ENCODE measurements around the gene WDR18. TPM values are rescaled to one million over a fixed set of nuclear protein-coding genes. Genes with fewer than 3 reads are reported as not detected.

Gene WDR18
- total RNA-seq, 1 experiment from 2014 or later: 94.7 TPM

DNA sequence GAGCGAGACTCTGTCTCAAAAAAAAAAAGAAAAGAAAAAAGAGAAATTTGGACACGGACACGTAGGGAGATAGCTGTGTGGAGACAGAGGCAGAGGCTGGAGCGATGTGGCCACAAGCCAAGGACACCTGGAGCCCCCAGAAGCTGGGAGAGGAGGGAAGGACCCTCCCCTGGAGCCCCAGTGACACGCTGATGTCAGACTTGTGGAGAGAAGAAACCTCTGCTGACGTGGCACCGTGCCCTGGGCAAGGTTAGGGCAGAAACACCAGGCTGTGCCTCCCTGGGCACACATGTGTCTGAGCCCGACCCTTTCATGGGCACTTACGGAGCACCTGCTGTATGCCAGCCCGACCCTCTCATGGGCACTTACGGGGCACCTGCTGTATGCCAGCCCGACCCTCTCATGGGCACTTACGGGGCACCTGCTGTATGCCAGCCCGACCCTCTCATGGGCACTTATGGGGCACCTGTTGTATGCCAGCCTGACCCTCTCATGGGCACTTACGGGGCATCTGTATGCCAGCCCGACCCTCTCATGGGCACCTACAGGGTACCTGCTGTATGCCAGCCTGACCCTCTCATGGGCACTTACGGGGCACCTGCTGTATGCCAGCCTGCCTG, 40.5 kb upstream of the WDR18 start:
- H3K79me2 ChIP-seq (ENCODE audit: insufficient read depth, low read length): peaks cover 5% of the 10 kb centered on the region; the same call in 1 of the 2 replicates
- no peak for DNase-seq
- H3K4me1 ChIP-seq (ENCODE audit: insufficient read depth, low read length): no peaks in the 10 kb centered on the region
- no peak overlapping the region for H2BK5ac ChIP-seq (ENCODE audit: insufficient read length, low read length)
- TF ChIP-seq, protein P1, sequence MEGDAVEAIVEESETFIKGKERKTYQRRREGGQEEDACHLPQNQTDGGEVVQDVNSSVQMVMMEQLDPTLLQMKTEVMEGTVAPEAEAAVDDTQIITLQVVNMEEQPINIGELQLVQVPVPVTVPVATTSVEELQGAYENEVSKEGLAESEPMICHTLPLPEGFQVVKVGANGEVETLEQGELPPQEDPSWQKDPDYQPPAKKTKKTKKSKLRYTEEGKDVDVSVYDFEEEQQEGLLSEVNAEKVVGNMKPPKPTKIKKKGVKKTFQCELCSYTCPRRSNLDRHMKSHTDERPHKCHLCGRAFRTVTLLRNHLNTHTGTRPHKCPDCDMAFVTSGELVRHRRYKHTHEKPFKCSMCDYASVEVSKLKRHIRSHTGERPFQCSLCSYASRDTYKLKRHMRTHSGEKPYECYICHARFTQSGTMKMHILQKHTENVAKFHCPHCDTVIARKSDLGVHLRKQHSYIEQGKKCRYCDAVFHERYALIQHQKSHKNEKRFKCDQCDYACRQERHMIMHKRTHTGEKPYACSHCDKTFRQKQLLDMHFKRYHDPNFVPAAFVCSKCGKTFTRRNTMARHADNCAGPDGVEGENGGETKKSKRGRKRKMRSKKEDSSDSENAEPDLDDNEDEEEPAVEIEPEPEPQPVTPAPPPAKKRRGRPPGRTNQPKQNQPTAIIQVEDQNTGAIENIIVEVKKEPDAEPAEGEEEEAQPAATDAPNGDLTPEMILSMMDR (conservative IDR thresholded peaks at IDR 0.05): no peak
- H3K9me3 ChIP-seq (ENCODE audit: control insufficient read depth, low read depth, low read length): no peaks in the 10 kb centered on the region
- H3T11ph ChIP-seq (ENCODE audit: low read length): no peak overlapping the region
- no CpG with 5 or more reads among the region's 17 CpGs for WGBS (ENCODE audit: extremely low coverage, insufficient read length, low lambda C conversion rate)
- H4K5ac ChIP-seq (ENCODE audit: insufficient read length, low read depth, low read length): no peak overlapping the region
- Mint-ChIP-seq H3K27me3 (ENCODE audit: low read depth) (no peaks in the 10 kb centered on the region; the same call in 1 of the 2 replicates), H3K27ac (no peak overlapping the region), H3K9me3 (no peaks in the 10 kb centered on the region), H3K4me3 (no peak overlapping the region), H3K36me3 (ENCODE audit: insufficient read depth in 1 of 3, low read depth in 3 of 3) (peaks cover 16 to 37% (median 37%) of the 10 kb centered on the region in 3 experiments; a peak in 6 of 7 replicates), H3K4me1 (no peaks in the 10 kb centered on the region)
- H3K27me3 ChIP-seq (ENCODE audit: insufficient read depth, low read length): no peaks in the 10 kb centered on the region
- no peak overlapping the region for H2BK12ac ChIP-seq (ENCODE audit: insufficient read length, low read depth, low read length)
- no peak overlapping the region for H2BK120ac ChIP-seq (ENCODE audit: low read depth, low read length, poor library complexity, severe bottlenecking)
- H3K4ac ChIP-seq (ENCODE audit: low read depth, low read length): no peak overlapping the region
- no peak overlapping the region for H2AK5ac ChIP-seq (ENCODE audit: insufficient read length, low read length)
- no peak overlapping the region for H3K18ac ChIP-seq (ENCODE audit: insufficient read length, low read depth, low read length)
- no peak overlapping the region for H4K8ac ChIP-seq (replicated peaks; ENCODE audit: insufficient read length, low read depth, low read length)
- H3K23ac ChIP-seq (ENCODE audit: insufficient read length, low read depth, low read length): no peak overlapping the region
- H3K56ac ChIP-seq (ENCODE audit: insufficient read length, low read depth, low read length): no peak overlapping the region
- no peaks in the 10 kb centered on the region for H3K79me1 ChIP-seq (ENCODE audit: insufficient read depth, low read depth, low read length, poor library complexity, severe bottlenecking)
- H3K27ac ChIP-seq (ENCODE audit: insufficient read length, low read depth, low read length): no peak overlapping the region
- no peak overlapping the region for H2BK15ac ChIP-seq (ENCODE audit: low read depth, low read length)
- H3K9ac ChIP-seq (ENCODE audit: extremely low read depth, insufficient read length, low read length): no peak overlapping the region
- H3K23me2 ChIP-seq (ENCODE audit: insufficient read length, low read depth, low read length, poor library complexity, severe bottlenecking): no peaks in the 10 kb centered on the region
- no peak overlapping the region for H3K14ac ChIP-seq (ENCODE audit: insufficient read depth, low read length)
- no peak overlapping the region for H2AFZ ChIP-seq (ENCODE audit: low read length)
- H4K91ac ChIP-seq (ENCODE audit: insufficient read length, low read depth, low read length): no peak overlapping the region
- peaks cover 12% of the 10 kb centered on the region for H4K20me1 ChIP-seq (ENCODE audit: control insufficient read depth, insufficient read depth, insufficient read length)
- no peak overlapping the region for H2BK20ac ChIP-seq (ENCODE audit: low read depth, low read length, poor library complexity, severe bottlenecking)
- H3K4me2 ChIP-seq (ENCODE audit: insufficient read depth, insufficient read length, low read length): no peak overlapping the region

Data from H9 (cell line).